ENCODE data around the gene UNC50. TPM values are rescaled to one million over a fixed set of nuclear protein-coding genes. Genes with fewer than 3 reads are reported as not detected.

Gene UNC50
- total RNA-seq (2014; rRNA removed; shearing (Covaris generic)) = 50.5 and 50.8 TPM in 2 replicates
- polyA plus RNA-seq (2015; cell fraction: cytosol; rRNA removed) = 52.9 and 53.3 TPM in 2 replicates
- 41.3 and 47.8 TPM in 2 replicates for polyA plus RNA-seq (2015; cell fraction: nucleus; rRNA removed)

- peak; percentile 82 for DNase-seq (ENCODE audit: low read depth)
These were observed at the start of gene UNC50, which contains the start of gene COA5 for GRCh38 chr2:98608116-98608961. TSS of gene UNC50 (plus strand) at chr2:98608589. CDS start at chr2:98609760, 1,171 bp downstream. TSS of gene COA5 (minus strand) at chr2:98608512. CDS start at chr2:98608405, 107 bp downstream.

- DNase-seq (ENCODE audit: low read depth) = no peak
These were observed 49.4 kb upstream of the UNC50 start for GRCh38 chr2:98558852-98559530.

GRCh38 chr2:98559581-98559980 is 48.8 kb upstream of the UNC50 start:
- DNase-seq (ENCODE audit: low read depth) = no peak

- peak; percentile 88 for DNase-seq (ENCODE audit: low read depth)
These were observed 48.1 kb upstream of the UNC50 start for GRCh38 chr2:98560256-98560771.

GRCh38 chr2:98561018-98561417 is 47.4 kb upstream of the UNC50 start:
- DNase-seq (ENCODE audit: low read depth) = no peak

GRCh38 chr2:98561902-98562695 is 46.3 kb upstream of the UNC50 start:
- no peak for DNase-seq (ENCODE audit: low read depth)

- no peak for DNase-seq (ENCODE audit: low read depth)
These were observed 45.0 kb upstream of the UNC50 start for GRCh38 chr2:98563394-98563793.

GRCh38 chr2:98564541-98565132 is 43.8 kb upstream of the UNC50 start:
- no peak for DNase-seq (ENCODE audit: low read depth)

GRCh38 chr2:98565286-98565860 is 43.0 kb upstream of the UNC50 start:
- no peak for DNase-seq (ENCODE audit: low read depth)

GRCh38 chr2:98565941-98566340 is 42.4 kb upstream of the UNC50 start:
- no peak for DNase-seq (ENCODE audit: low read depth)

GRCh38 chr2:98568161-98568956 is 40.0 kb upstream of the UNC50 start:
- DNase-seq (ENCODE audit: low read depth) = no peak

- peak; percentile 15 for DNase-seq (ENCODE audit: low read depth)
These were observed 39.1 kb upstream of the UNC50 start for GRCh38 chr2:98569197-98569793.

GRCh38 chr2:98569915-98570314 is 38.5 kb upstream of the UNC50 start:
- no peak for DNase-seq (ENCODE audit: low read depth)

- no peak for DNase-seq (ENCODE audit: low read depth)
These were observed 38.0 kb upstream of the UNC50 start for GRCh38 chr2:98570356-98570755.

- DNase-seq (ENCODE audit: low read depth) = no peak
These were observed 37.2 kb upstream of the UNC50 start for GRCh38 chr2:98571121-98571701.

GRCh38 chr2:98571796-98572195 is 36.6 kb upstream of the UNC50 start:
- DNase-seq (ENCODE audit: low read depth) = no peak

GRCh38 chr2:98572211-98572610 is 36.2 kb upstream of the UNC50 start:
- DNase-seq (ENCODE audit: low read depth) = no peak

- DNase-seq (ENCODE audit: low read depth) = no peak
These were observed 35.7 kb upstream of the UNC50 start for GRCh38 chr2:98572676-98573075.

- no peak for DNase-seq (ENCODE audit: low read depth)
These were observed 35.0 kb upstream of the UNC50 start for GRCh38 chr2:98573426-98573825.
